Hematopoietic multipotent progenitor cell treated with erythropoietin and hydrocortisone succinate and interleukin-3 and kit ligand, for 15 days (in vitro differentiated cells): ENCODE data around the gene BRI3BP.

Experiments used
- DNase-seq: peaks from one replicate; pipeline ENCODE4 v3.0.0-alpha.2; 2015; ENCODE audit warnings: low spot score

BRI3BP gene

GRCh38 chr12:124993626-124994436, at the start of gene BRI3BP:
Gene BRI3BP (plus strand): TSS chr12:124993645. CDS start chr12:124993791, 146 bp downstream.
- DNase-seq: peak; percentile 46

GRCh38 chr12:124946447-124946793, 47.0 kb upstream of the BRI3BP start:
- DNase-seq: no peak

GRCh38 chr12:124947013-124947412, 46.4 kb upstream of the BRI3BP start:
- DNase-seq: no peak

GRCh38 chr12:124947561-124948398, 45.7 kb upstream of the BRI3BP start:
- DNase-seq: no peak

GRCh38 chr12:124949066-124949465, 44.4 kb upstream of the BRI3BP start:
- no peak for DNase-seq

- no peak for DNase-seq
Observed at GRCh38 chr12:124949779-124950728, 43.4 kb upstream of the BRI3BP start.

GRCh38 chr12:124952295-124952694, 41.1 kb upstream of the BRI3BP start:
- no peak for DNase-seq

GRCh38 chr12:124952801-124953200, 40.6 kb upstream of the BRI3BP start:
- DNase-seq: no peak

- no peak for DNase-seq
Observed at GRCh38 chr12:124953689-124954405, 39.6 kb upstream of the BRI3BP start.

- DNase-seq: no peak
Observed at GRCh38 chr12:124954771-124955170, 38.7 kb upstream of the BRI3BP start.

GRCh38 chr12:124956571-124956970, 36.9 kb upstream of the BRI3BP start:
- DNase-seq: no peak

GRCh38 chr12:124961055-124961454, 32.4 kb upstream of the BRI3BP start:
- no peak for DNase-seq

- no peak for DNase-seq
Observed at GRCh38 chr12:124963211-124963610, 30.2 kb upstream of the BRI3BP start.

- no peak for DNase-seq
Observed at GRCh38 chr12:124964251-124964650, 29.2 kb upstream of the BRI3BP start.

GRCh38 chr12:124964836-124965462, 28.5 kb upstream of the BRI3BP start:
- DNase-seq: no peak

- DNase-seq: no peak
Observed at GRCh38 chr12:124967016-124967739, 26.3 kb upstream of the BRI3BP start.

- DNase-seq: no peak
Observed at GRCh38 chr12:124968656-124969055, 24.8 kb upstream of the BRI3BP start.

- no peak for DNase-seq
Observed at GRCh38 chr12:124970647-124971402, 22.6 kb upstream of the BRI3BP start.

- DNase-seq: no peak
Observed at GRCh38 chr12:124971603-124972002, 21.8 kb upstream of the BRI3BP start.
